Kidney (tissue), 14 donors: Measurements from ENCODE around the gene SLC22A31. TPM values are rescaled to one million over a fixed set of nuclear protein-coding genes. Genes with fewer than 3 reads are reported as not detected.

Experiments used
- DNase-seq, 5 donors: peaks; one replicate each; pipeline ENCODE4 v3.0.0-alpha.2; 2013 to 2020
- FAIRE-seq: peaks from 2 replicates; lab custom pipeline; 2012; peaks lifted over from hg19 to GRCh38; lab: Jason Lieb, UNC
- H3K27ac ChIP-seq, 2 donors: one replicate each; pipeline ENCODE4 v1.7.0; 2013; ENCODE audit warnings: low read depth in 2 of 2, low read length in 2 of 2, inconsistent platforms in 1 of 2
- H3K27me3 ChIP-seq: one replicate; pipeline ENCODE4 v1.7.1; 2013; ENCODE audit warnings: low read length, inconsistent platforms; ENCODE audit not compliant: control insufficient read depth, insufficient read depth
- H3K36me3 ChIP-seq, 3 donors: one replicate each; pipeline versions ENCODE4 v1.7.0 to v1.7.1; 2013; ENCODE audit warnings: low read length in 3 of 3, control low read depth in 1 of 3, inconsistent platforms in 1 of 3; ENCODE audit not compliant: insufficient read depth in 3 of 3, control insufficient read depth in 2 of 3
- H3K4me1 ChIP-seq, 3 donors: one replicate each; pipeline versions ENCODE4 v1.7.0 to v1.7.1; 2013; ENCODE audit warnings: low read length in 3 of 3, inconsistent platforms in 1 of 3, low read depth in 1 of 3; ENCODE audit not compliant: control insufficient read depth in 2 of 3, insufficient read depth in 2 of 3
- H3K4me3 ChIP-seq, 3 donors: one replicate each; pipeline versions ENCODE4 v1.7.0 to v1.8.1; 2013; ENCODE audit warnings: low read length in 3 of 3, control low read depth in 1 of 3, inconsistent platforms in 1 of 3
- H3K9ac ChIP-seq, 3 donors: one replicate each; pipeline versions ENCODE4 v1.7.0 to v1.7.1; 2013; ENCODE audit warnings: low read length in 3 of 3, control low read depth in 1 of 3, inconsistent platforms in 1 of 3
- H3K9me3 ChIP-seq, 3 donors: one replicate each; pipeline versions ENCODE4 v1.7.0 to v1.7.1; 2013; ENCODE audit warnings: low read length in 3 of 3, control low read depth in 1 of 3, inconsistent platforms in 1 of 3; ENCODE audit not compliant: control insufficient read depth in 2 of 3, insufficient read depth in 1 of 3
- intact Hi-C: fragments of 100-400 bp; cut with DNase I; formaldehyde crosslinking; loops from one replicate; pipeline ENCODE4 v1.11.1; 2022
- polyA plus RNA-seq: library from polyadenylated mRNA; stranded (reverse); fragments of 350-450 nt; fragmentation: Illumina TruSeq; extraction: RNeasy Lipid Tissue Mini Kit (QIAGEN cat#74804); gene quantifications from one replicate; pipeline ENCODE4 v1.2.3, GENCODE V29; 2014; ENCODE audit warnings: low read depth, low replicate concordance; ENCODE audit not compliant: insufficient read depth
- total RNA-seq: library from RNA; stranded (reverse); fragmentation: NEBNext Ultra II Directional; extraction: Animal tissue kit (Norgen Biotek cat#: 25700); gene quantifications from one replicate; pipeline ENCODE4 v1.2.1, GENCODE V29; 2021
- TF ChIP-seq, protein P1 (sequence below): IDR thresholded peaks from 3 replicates; pipeline ENCODE4 v1.5.1; 2012; ENCODE audit warnings: mild to moderate bottlenecking, moderate library complexity, borderline replicate concordance; ENCODE audit not compliant: insufficient read depth; ENCODE audit errors: extremely low read depth
- donor health status: control.
- donor health status: control.
- donor health status: control.
- donor health status: control.
- donor health status: control.
- donor health status: DM: yes; HTN: yes; CAD: no.
- donor health status: Normal renal cell carcinoma (clear cell type).

The SLC22A31 gene
- total and polyA plus RNA-seq, 2 donors from 2014 or later = 0.47 to 1.8 TPM

DNA sequence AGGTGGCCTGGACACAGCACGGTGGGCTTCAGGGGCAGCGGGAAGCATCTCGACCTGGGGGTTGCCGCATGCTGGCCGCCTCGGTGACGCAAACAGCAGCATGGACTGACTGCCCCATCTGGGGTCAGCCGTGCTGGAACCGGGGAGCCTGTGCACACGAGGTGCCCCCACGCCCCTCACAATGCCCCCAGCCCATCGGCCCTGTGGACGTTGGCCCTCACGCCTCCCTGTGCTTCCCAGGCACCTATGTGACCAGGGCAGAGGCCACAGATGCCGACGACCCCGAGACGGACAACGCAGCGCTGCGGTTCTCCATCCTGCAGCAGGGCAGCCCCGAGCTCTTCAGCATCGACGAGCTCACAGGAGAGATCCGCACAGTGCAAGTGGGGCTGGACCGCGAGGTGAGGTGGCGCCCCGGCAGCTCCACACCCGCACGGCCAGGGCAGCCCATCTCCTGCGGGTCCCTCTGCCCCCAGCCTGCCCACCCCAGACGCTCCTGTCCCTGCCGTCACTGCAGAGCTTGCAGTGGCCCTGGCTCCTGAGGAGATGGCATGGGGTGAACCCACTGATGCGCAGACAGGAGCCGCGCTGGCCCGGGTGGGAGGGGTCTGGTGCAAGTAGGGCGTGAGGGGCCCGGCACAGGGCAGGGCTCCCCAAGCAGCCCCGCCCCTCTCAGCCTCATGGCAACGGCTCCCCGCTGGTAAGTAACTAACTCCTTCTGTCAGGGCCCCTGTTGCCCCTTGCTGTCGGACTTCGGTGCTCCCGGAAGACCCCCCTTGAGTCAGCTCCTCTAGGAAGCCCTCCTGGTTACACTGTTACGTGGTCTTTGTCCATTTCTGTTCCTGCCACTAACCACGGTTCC lies 15.2 kb downstream of the SLC22A31 start:
- intact Hi-C loops = no loop called here
- Histone ChIP-seq H3K27me3 (no peaks in the 10 kb centered on the region), H3K9ac (no peak overlapping the region), H3K4me3 (no peak overlapping the region), H3K4me1 (no peaks in the 10 kb centered on the region), H3K36me3 (no peaks in the 10 kb centered on the region), H3K9me3 (no peaks in the 10 kb centered on the region), H3K27ac (no peak overlapping the region)
- DNase-seq (peak in 2 of 5 donors; percentile 61 to 75), FAIRE-seq (no peak)
- TF ChIP-seq, protein P1, sequence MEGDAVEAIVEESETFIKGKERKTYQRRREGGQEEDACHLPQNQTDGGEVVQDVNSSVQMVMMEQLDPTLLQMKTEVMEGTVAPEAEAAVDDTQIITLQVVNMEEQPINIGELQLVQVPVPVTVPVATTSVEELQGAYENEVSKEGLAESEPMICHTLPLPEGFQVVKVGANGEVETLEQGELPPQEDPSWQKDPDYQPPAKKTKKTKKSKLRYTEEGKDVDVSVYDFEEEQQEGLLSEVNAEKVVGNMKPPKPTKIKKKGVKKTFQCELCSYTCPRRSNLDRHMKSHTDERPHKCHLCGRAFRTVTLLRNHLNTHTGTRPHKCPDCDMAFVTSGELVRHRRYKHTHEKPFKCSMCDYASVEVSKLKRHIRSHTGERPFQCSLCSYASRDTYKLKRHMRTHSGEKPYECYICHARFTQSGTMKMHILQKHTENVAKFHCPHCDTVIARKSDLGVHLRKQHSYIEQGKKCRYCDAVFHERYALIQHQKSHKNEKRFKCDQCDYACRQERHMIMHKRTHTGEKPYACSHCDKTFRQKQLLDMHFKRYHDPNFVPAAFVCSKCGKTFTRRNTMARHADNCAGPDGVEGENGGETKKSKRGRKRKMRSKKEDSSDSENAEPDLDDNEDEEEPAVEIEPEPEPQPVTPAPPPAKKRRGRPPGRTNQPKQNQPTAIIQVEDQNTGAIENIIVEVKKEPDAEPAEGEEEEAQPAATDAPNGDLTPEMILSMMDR = no peak

GRCh38 chr16:89184677-89184932 lies 15.7 kb downstream of the SLC22A31 start:
- intact Hi-C loops = no loop called here
- Histone ChIP-seq H3K27ac (no peak overlapping the region), H3K4me1 (no peaks in the 10 kb centered on the region), H3K9me3 (no peaks in the 10 kb centered on the region), H3K9ac (no peak overlapping the region), H3K27me3 (no peaks in the 10 kb centered on the region), H3K36me3 (no peaks in the 10 kb centered on the region), H3K4me3 (no peak overlapping the region)
- no peak for DNase-seq
- no peak for FAIRE-seq
- TF ChIP-seq, protein P1 = no peak

- Histone ChIP-seq H3K9me3 (no peaks in the 10 kb centered on the region), H3K9ac (no peak overlapping the region), H3K27ac (no peak overlapping the region), H3K36me3 (no peaks in the 10 kb centered on the region), H3K27me3 (no peaks in the 10 kb centered on the region), H3K4me1 (no peaks in the 10 kb centered on the region), H3K4me3 (no peak overlapping the region)
- no peak for FAIRE-seq
- intact Hi-C loops = no loop called here
- peak in 1 of 5 donors; percentile 49 for DNase-seq
- TF ChIP-seq, protein P1 = no peak
Observed at GRCh38 chr16:89183975-89184676, 16.2 kb downstream of the SLC22A31 start.
